Thyroid gland (tissue), 4 donors: ENCODE data around the gene NR1H4.

ENCODE experiments used
- POLR2A ChIP-seq, 2 donors: fragments of 450-650 bp; IDR thresholded peaks; one replicate each; pipeline ENCODE4 v1.6.1; 2017; ENCODE audit warnings: antibody characterized with exemption in 2 of 2, mild to moderate bottlenecking in 2 of 2, moderate library complexity in 1 of 2
- TF ChIP-seq, protein P1 (sequence below), 6 experiments: fragments of 200-600 bp in 3 of 6; fragments of 450-650 bp in 3 of 6; sonication (generic) in 3 of 6; IDR thresholded peaks; one replicate each; pipeline ENCODE4 v1.5.1; 2016 to 2019; ENCODE audit warnings: antibody characterized with exemption in 6 of 6, mild to moderate bottlenecking in 2 of 6, inconsistent platforms in 1 of 6, moderate library complexity in 1 of 6

DNA sequence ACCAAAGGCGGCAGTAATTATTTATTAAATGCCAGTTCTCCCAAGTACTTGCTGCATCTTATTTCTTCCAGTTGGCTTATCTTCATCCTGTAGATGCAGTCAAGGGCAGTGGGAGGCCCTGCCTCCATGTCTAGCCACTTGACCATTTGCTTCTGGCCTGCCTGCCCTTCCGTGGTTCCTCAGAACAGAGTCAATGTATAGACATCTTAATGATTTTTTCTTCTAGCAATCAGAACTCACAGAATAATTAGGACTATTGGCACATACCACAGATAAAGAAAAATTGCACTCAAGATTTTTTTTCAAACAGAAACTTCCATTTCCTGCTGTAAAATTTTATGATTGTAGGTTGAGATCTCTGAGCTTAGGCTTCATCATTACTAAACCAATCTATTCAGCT is 20.9 kb downstream of the NR1H4 start:
- TF ChIP-seq, protein P1, sequence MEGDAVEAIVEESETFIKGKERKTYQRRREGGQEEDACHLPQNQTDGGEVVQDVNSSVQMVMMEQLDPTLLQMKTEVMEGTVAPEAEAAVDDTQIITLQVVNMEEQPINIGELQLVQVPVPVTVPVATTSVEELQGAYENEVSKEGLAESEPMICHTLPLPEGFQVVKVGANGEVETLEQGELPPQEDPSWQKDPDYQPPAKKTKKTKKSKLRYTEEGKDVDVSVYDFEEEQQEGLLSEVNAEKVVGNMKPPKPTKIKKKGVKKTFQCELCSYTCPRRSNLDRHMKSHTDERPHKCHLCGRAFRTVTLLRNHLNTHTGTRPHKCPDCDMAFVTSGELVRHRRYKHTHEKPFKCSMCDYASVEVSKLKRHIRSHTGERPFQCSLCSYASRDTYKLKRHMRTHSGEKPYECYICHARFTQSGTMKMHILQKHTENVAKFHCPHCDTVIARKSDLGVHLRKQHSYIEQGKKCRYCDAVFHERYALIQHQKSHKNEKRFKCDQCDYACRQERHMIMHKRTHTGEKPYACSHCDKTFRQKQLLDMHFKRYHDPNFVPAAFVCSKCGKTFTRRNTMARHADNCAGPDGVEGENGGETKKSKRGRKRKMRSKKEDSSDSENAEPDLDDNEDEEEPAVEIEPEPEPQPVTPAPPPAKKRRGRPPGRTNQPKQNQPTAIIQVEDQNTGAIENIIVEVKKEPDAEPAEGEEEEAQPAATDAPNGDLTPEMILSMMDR (IDR thresholded peaks at IDR 0.05): no peak
- no peak for TF ChIP-seq POLR2A (IDR thresholded peaks at IDR 0.05)
